Daoy (cell line): Measurements from ENCODE around the gene C10orf143. TPM values are rescaled to one million over a fixed set of nuclear protein-coding genes. Genes with fewer than 3 reads are reported as not detected.
"Not testable (repeated sequence)": the region's sequence is repeated elsewhere in the genome, so short reads cannot be mapped to it uniquely, and the experiment has no call there.

ENCODE experiments used
- DNase-seq: peaks from one replicate; pipeline ENCODE4 v3.0.0-alpha.2; 2015; ENCODE audit warnings: low read depth
- total RNA-seq: library from RNA; depleted of rRNA; stranded (reverse); fragments of >200 nt; shearing (Covaris generic); gene quantifications from 2 replicates; pipeline ENCODE4 v1.2.3, GENCODE V29; 2014

The C10orf143 gene
- total RNA-seq, 1 experiment from 2014 or later: 0.46 TPM

DNA sequence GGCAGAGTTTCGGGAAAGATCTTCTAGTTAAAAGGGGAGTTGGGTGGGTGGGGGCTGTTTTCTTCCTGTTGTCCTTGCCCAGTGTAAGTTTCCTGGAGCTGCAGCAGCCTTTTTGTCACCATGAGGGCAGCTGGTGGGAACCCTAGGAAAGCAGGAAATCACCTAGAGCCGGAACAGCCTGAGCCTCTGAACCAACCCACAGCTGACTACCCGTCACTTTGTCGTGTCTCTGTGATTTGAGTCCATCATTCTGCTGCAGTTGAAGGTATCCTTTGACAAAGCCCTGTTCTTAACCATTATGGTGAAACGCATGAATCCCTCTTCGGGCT, 1.2 kb upstream of the C10orf143 start:
- DNase-seq: no peak

DNA sequence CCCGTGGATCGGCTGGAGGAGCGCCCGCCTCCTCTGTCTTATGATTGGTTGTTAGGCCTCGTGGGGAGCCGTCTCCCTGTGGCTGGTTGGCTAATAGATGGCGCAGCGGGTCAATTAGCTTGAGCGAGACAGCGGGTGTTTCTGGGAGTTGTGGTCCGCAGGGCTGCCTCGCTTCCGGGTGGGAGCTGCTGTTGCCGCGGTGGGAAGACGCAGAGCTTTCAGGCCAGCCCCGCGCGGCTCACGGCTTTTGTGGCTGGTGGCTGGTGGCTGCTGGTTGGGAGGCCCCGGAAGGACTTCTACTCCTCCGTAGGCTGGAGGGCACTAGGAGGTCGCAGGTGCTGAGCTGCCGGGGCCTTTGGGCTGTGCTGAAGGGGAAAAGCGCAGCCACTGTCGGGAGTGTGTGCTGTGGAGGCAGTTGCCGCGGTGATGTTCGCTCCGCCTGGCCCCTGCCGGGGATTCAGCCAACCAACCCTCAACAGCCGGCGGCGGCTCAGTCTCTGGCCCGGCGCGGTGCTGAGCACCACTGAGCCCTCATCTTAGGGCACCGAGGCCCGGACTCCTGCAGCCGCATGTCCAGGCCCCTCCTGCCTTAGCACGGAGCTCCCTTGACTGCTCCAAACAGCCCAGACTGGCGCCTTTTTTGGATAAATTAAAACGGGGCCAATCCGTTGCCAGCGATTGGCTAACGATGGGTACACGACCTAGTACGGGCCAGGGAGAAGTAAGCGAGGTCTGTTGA, 652 bp upstream of the C10orf143 start:
- peak; percentile 96 for DNase-seq

DNA sequence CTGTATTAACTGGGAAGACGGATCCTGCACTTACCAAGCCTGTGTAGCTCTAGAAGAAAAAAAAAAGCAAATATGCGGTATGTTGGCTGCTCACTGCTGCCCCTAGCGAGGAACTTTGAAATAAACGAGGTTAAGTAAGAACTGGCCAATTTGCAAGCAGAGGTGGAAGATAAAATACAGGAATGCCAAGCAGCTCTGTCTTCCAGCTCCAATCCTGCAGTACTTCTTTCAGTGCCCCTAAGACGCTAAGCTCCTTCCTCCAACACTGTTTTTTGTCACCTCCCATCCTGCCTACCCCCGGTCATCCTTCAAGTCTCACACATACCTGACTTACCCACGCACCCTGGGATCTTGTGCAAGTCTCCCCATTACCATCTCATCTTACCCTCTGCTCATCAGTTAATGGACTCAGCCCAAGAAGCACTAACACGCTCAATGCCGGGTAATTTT, 809 bp downstream of the C10orf143 start:
- peak; percentile 78 for DNase-seq

GRCh38 chr10:130108934-130109604, 1.6 kb downstream of the C10orf143 start:
- DNase-seq: no peak

DNA sequence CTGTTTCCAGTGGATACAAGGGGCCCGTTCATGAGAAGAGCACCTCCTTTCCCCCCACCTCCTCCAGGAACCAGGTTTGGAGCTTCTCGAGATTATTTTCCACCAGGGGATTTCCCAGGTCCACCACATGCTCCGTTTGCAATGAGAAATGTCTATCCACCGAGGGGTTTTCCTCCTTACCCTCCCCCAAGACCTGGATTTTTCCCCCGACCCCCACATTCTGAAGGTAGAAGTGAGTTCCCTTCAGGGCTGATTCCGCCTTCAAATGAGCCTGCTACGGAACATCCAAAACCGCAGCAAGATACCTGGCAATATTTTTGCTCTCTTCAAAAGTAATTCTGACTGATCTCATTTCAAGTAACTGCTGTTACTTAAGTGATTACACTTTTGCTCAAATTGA, 2.5 kb downstream of the C10orf143 start:
- DNase-seq: not testable (repeated sequence)

DNA sequence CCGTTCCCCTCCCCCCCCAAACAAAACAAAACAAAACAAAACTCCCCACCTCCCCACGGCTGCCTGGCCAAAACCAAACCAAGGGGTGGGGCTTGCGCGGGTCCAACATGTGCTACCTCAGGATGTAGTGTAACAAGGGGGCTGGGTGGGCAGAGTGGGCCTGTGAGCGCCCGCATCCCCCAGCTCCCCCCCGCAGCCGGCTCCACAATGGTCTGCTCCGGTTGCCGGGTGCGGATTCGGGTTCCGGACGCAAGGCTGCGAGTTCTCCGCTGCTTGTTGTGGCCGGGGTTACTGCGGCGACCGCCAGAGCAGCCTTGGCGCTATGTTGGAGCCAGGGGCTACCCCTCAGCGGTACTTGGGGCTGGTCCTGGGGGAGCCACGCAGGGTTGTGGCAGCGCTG, 4.9 kb downstream of the C10orf143 start:
- no peak for DNase-seq

DNA sequence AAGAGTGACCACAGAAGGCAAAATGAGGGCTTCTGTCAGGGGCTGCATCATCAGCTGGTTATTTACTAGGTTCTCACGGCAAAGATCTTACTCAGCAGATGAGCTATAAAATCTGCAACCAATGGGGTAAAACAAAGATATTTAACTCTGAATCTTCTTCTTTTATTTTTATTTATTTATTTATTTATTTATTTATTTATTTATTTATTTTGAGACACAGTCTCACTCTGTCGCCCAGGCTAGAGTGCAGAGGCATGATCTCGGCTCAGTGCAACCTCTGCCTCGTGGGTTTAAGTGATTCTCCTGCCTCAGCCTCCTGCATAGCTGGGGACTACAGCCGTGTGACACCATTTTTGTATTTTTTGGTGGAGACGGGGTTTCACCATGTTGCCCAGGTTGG, 11.3 kb downstream of the C10orf143 start:
- no peak for DNase-seq

DNA sequence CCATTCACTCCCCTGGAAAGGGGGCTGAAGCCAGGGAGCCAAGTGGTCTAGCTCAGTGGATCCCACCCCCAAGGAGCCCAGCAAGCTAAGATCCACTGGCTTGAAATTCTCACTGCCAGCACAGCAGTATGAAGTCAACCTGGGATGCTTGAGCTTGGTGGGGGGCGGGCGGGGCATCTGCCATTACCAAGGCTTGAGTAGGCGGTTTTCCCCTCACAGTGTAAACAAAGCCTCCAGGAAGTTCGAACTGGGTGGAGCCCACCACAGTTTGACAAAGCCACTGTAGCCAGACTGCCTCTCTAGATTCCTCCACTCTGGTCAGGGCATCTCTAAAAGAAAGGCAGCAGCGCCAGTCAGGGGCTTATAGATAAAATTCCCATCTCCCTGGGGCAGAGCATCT, 20.1 kb downstream of the C10orf143 start:
- peak; percentile 48 for DNase-seq

DNA sequence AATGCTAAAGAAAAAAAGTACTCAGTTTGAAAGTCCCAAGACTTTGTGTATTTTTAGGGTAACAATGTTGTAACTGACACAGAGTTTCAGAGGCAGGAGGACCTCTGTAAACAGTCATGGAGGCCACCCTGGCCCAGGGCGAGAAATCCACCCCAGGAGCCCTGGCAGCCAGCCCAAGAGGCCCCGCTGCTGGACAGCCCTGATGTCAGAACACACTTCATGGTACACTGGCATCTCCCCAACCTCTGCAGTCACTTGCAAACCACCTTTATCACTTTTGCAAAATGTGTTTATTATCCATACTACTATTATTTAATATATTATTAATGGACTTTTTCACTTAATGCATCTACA, 30.2 kb downstream of the C10orf143 start:
- DNase-seq: no peak

DNA sequence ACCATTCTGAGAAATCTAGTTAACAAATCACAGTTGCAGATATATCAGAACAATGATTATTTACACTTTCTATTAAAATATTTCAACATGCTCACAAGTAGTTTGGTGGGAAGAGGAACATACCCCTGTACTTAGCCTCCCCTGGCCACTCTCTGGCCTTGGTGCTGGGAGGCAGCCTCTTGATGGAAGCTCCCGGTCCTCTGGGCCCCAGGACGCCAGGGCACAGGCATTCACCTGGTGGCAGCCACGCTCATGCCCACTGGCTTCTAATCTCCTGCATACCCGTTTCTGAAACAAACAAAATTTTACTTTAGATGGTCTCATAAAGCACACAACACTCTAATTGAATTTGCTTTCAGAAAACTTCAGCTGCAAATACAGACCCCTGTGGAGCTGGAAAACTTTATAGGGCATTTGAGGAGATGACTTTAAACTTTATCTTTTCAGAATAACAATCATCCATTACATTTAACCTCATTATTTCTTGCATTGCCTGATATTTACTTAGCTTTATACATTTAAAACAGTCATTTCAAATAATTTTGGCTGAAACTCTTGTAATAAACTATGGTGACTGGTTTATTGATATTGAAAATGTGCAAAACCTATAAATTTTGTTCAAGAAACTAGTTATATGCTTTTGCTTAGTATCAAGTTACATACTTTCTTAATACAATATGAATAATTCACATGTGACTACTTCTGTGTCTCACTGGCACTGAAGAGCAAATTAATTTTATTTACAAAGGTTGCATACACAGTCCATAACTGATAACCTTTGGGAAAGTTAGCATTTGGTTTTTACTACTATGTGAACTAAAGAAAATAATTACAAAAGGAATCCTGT, 30.8 kb downstream of the C10orf143 start:
- no peak for DNase-seq

- no peak for DNase-seq
Measured at GRCh38 chr10:130078120-130078519, 32.5 kb downstream of the C10orf143 start.

- DNase-seq: no peak
Measured at GRCh38 chr10:130076681-130077080, 33.9 kb downstream of the C10orf143 start.

DNA sequence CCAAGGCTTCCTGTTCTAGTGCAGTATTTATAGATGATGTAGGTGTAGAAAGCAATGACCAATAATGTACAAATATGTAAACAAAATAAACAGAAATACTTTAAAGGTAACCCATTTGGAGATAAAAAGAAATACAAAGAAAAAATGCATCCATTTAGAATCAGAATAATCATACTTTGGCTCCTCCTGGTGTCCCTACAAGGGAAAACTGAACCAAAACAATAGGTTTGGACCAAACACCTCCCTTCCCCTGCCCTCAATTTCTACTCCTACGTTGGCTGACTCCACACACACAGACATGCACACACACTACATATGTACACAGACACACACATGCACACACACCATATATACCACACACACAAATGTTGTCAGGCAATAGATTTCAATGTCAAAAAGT, 36.0 kb downstream of the C10orf143 start:
- DNase-seq: no peak

DNA sequence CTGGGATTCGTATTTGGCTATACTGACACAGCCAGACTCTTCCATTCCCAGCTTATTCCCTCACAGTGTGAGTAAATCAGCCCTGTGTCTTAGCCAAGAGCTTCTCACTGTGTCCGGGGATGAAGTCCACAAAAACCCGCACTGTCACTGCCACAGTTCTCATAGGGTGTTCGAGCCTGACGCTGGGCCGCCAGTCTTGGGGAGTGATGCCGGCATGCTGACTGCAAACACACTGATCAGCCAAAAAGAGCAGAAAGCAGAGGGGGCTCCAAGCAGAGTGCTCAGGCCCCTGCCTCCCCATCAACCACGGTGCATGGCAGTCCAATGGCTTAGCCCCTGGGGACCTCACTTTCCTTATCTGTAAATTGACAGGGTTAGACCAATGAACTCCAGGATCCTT, 36.7 kb downstream of the C10orf143 start:
- no peak for DNase-seq

DNA sequence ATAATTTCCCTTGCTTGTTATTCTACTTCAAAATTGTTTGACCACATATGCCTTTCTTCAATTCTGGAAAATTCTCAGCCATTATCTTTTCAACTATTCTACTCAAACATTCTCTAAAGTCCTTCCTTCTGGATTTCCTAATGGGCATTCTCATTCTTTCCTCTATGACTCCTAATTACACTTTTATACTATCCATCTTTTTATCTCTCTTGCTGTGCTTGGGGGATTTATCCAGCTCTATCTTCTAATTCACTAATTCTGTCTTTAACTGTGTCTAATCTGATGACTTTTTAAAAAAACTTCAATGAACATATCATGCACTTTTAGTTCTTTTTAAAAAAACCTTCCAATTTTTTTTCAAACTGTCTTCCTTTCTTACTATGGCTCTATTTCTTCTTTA, 38.4 kb downstream of the C10orf143 start:
- no peak for DNase-seq

DNA sequence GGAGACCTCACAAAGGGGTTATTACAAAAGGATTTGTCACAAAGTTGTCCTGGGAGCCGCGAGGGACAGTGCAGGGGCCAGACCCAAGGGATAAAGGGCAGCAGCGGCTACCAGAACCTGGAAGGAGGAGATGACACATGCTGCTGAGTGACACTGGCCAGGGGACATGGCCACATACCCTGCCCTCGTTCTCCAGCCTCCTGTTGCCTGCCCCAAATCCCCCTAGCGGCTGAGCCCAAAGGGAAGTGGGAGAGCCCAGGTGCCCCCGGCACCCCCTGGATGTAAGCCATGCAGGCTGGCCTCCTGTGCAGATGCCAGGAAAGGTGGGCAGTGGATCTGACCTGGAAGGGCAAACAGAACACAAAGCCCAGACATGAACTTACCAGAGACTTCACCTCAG, 42.7 kb downstream of the C10orf143 start:
- no peak for DNase-seq

DNA sequence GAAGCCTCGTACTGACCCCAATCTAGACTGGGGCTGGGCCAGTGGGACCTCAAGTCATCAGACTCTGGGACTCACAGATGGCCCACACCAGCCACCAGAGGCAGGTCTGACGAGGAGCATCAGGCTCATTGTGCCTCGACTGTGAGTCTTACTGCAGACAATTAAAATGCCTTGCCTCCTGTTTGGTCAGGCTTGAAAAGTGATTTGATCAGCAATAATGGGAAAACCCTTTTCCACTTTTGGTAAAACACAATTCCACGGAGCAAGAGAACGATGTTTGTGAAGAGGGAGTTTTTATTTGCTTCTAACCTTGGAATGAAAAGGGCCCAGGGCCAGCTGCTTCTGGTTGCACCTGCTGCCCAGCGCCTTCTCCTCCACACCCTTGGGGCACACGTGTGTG, 43.9 kb downstream of the C10orf143 start:
- DNase-seq: no peak

- DNase-seq: no peak
Measured at GRCh38 chr10:130065251-130065650, 45.4 kb downstream of the C10orf143 start.

DNA sequence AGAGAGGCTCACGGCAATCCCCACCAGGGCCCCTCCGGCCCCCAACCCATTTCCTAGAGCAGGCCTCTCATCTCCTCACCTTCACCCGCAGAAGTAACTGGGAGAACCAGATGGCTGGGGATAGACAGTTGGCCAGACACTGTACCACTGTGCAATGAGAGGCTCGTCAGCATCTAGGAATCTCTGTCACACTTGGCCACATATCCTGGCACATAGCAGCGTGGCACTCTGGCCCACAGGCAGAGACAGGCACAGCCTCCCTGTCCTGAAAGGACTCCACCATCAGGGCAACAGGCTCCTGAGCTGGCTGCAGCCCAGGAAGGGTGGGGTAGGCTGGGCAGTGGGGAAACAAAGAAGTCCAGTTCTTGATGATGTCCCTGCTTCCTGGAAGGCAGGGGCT, 45.8 kb downstream of the C10orf143 start:
- no peak for DNase-seq

GRCh38 chr10:130062976-130063375, 47.7 kb downstream of the C10orf143 start:
- no peak for DNase-seq

- no peak for DNase-seq
Measured at GRCh38 chr10:130062201-130062600, 48.4 kb downstream of the C10orf143 start.

DNA sequence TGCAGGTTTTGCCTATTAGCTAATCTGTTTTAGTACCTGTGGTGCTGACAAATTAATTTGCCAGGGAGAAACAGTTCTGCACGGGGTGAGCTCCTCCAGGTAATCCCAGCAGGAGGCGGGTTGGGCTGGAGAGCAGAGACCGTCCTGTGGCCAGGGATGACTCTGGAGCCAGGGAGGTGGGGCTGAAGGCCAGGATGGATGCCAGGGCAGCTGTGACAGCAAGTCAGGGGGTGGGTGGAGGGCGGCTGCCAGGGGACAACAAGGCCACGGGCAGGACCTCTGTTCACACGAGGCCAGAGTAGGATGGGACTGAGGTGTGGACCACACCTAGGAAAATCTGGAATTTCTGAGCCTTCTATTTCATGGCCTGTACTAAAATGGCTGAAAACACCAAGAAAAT, 48.9 kb downstream of the C10orf143 start:
- DNase-seq: no peak

DNA sequence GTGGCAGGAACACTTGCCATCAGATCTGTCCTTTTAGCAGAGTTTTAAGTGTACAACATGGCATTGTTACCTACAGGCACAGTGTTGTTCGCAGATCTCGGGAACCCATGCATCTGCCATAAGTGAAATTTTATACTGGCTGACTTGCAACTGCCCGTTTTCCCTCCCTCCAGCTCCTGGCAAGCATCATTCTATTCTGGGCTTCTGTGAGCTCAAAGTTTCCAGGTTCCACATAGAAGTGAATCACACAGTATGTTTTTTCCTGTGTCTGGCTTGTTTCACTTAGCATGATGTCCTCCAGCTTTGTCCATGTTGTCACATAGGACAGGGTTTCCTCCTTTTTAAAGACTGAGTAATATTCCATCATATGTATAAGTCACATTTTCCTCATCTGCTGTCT, 56.6 kb downstream of the C10orf143 start:
- DNase-seq: no peak
